Nephron (organoid): ENCODE results near the gene KCTD5.

Experiments used
- H3K27ac Mint-ChIP-seq, 3 experiments: 2 replicates each; pipeline ENCODE4 v1.8.0; 2020; ENCODE audit warnings: mixed read lengths in 3 of 3, mild to moderate bottlenecking in 2 of 3, moderate library complexity in 1 of 3
- H3K27me3 Mint-ChIP-seq: 2 replicates; pipeline ENCODE4 v1.8.0; 2021; ENCODE audit warnings: low read depth, mild to moderate bottlenecking, moderate library complexity, mixed read lengths
- H3K36me3 Mint-ChIP-seq: 2 replicates; pipeline ENCODE4 v1.8.0; 2020; ENCODE audit warnings: low read depth, mixed read lengths
- H3K4me1 Mint-ChIP-seq: 2 replicates; pipeline ENCODE4 v1.8.0; 2020; ENCODE audit warnings: mixed read lengths
- H3K4me3 Mint-ChIP-seq, 3 experiments: 2 replicates each; pipeline ENCODE4 v1.8.0; 2020; ENCODE audit warnings: mild to moderate bottlenecking in 3 of 3, mixed read lengths in 3 of 3, moderate library complexity in 2 of 3
- H3K9me3 Mint-ChIP-seq: 2 replicates; pipeline ENCODE4 v1.8.0; 2020; ENCODE audit warnings: mixed read lengths
- CTCF ChIP-seq, 3 experiments: fragments of 200-600 bp; sonication (generic); IDR thresholded peaks; one replicate each; pipeline ENCODE4 v1.5.0; 2021; ENCODE audit warnings: antibody characterized with exemption in 3 of 3; ENCODE audit not compliant: unreplicated experiment in 3 of 3

Gene KCTD5

GRCh38 chr16:2755158-2755557 lies 72.8 kb downstream of the KCTD5 start:
- no peaks in the 10 kb centered on the region for H3K27me3 Mint-ChIP-seq
- H3K9me3 Mint-ChIP-seq: peaks cover 5% of the 10 kb centered on the region
- H3K36me3 Mint-ChIP-seq: peaks cover 61% of the 10 kb centered on the region
- H3K4me1 Mint-ChIP-seq: peaks cover 53% of the 10 kb centered on the region
- no peak for TF ChIP-seq CTCF (IDR thresholded peaks at IDR 0.05; ENCODE audit: unreplicated experiment in 3 of 3)
- peak overlapping the region; percentile 90 to 97 (median 92) for H3K4me3 Mint-ChIP-seq
- peak overlapping the region; percentile 94 to 99 (median 94) for H3K27ac Mint-ChIP-seq

GRCh38 chr16:2756288-2757015 lies 74.1 kb downstream of the KCTD5 start:
- Mint-ChIP-seq H3K27ac (peak overlapping the region in 2 of 3 experiments; percentile 2 to 12), H3K9me3 (peaks cover 13% of the 10 kb centered on the region), H3K4me3 (peak overlapping the region; percentile 7 to 55 (median 36)), H3K27me3 (no peaks in the 10 kb centered on the region), H3K36me3 (peaks cover 74% of the 10 kb centered on the region), H3K4me1 (peaks cover 41% of the 10 kb centered on the region)
- TF ChIP-seq CTCF (IDR thresholded peaks at IDR 0.05; ENCODE audit: unreplicated experiment in 3 of 3): no peak

- H3K27me3 Mint-ChIP-seq: no peaks in the 10 kb centered on the region
- peak overlapping the region; percentile 11 to 59 (median 54) for H3K4me3 Mint-ChIP-seq
- H3K9me3 Mint-ChIP-seq: peaks cover 19% of the 10 kb centered on the region
- peaks cover 37% of the 10 kb centered on the region for H3K4me1 Mint-ChIP-seq
- peak overlapping the region in 1 of 3 experiments; percentile 31 for H3K27ac Mint-ChIP-seq
- H3K36me3 Mint-ChIP-seq: peaks cover 83% of the 10 kb centered on the region
- TF ChIP-seq CTCF (IDR thresholded peaks at IDR 0.05; ENCODE audit: unreplicated experiment in 3 of 3): no peak
Observed at GRCh38 chr16:2757344-2757743, 75.0 kb downstream of the KCTD5 start.
